ENCODE data around the gene PRELID2. TPM values are rescaled to one million over a fixed set of nuclear protein-coding genes. Genes with fewer than 3 reads are reported as not detected.
"Not testable (repeated sequence)": the region's sequence is repeated elsewhere in the genome, so short reads cannot be mapped to it uniquely, and the experiment has no call there.

The PRELID2 gene
- total RNA-seq, 1 experiment from 2014 or later = 11.0 TPM

GRCh38 chr5:145798503-145798902 is 36.6 kb downstream of the PRELID2 start:
- DNase-seq (ENCODE audit: low read depth) = not testable (repeated sequence)

- DNase-seq (ENCODE audit: low read depth) = peak; percentile 48
These were observed 37.8 kb downstream of the PRELID2 start for GRCh38 chr5:145797336-145797735.

GRCh38 chr5:145796318-145796717 is 38.8 kb downstream of the PRELID2 start:
- DNase-seq (ENCODE audit: low read depth) = no peak

GRCh38 chr5:145793574-145793973 is 41.6 kb downstream of the PRELID2 start:
- no peak for DNase-seq (ENCODE audit: low read depth)

GRCh38 chr5:145792840-145793239 is 42.3 kb downstream of the PRELID2 start:
- DNase-seq (ENCODE audit: low read depth) = no peak

- no peak for DNase-seq (ENCODE audit: low read depth)
These were observed 43.3 kb downstream of the PRELID2 start for GRCh38 chr5:145791866-145792265.

- DNase-seq (ENCODE audit: low read depth) = no peak
These were observed 47.1 kb downstream of the PRELID2 start for GRCh38 chr5:145787996-145788395.

GRCh38 chr5:145787507-145787906 is 47.6 kb downstream of the PRELID2 start:
- DNase-seq (ENCODE audit: low read depth) = no peak

GRCh38 chr5:145787001-145787400 is 48.1 kb downstream of the PRELID2 start:
- DNase-seq (ENCODE audit: low read depth) = peak; percentile 13

- peak; percentile 53 for DNase-seq (ENCODE audit: low read depth)
These were observed 54.2 kb downstream of the PRELID2 start for GRCh38 chr5:145780982-145781381.

GRCh38 chr5:145778144-145778900 is 56.8 kb downstream of the PRELID2 start:
- DNase-seq (ENCODE audit: low read depth) = peak; percentile 69

GRCh38 chr5:145777445-145778063 is 57.6 kb downstream of the PRELID2 start:
- DNase-seq (ENCODE audit: low read depth) = peak; percentile 2

- peak; percentile 52 for DNase-seq (ENCODE audit: low read depth)
These were observed 58.3 kb downstream of the PRELID2 start for GRCh38 chr5:145776886-145777285.

- peak; percentile 95 for DNase-seq (ENCODE audit: low read depth)
These were observed 59.2 kb downstream of the PRELID2 start for GRCh38 chr5:145775893-145776444.

GRCh38 chr5:145775411-145775810 is 59.7 kb downstream of the PRELID2 start:
- peak; percentile 19 for DNase-seq (ENCODE audit: low read depth)

- DNase-seq (ENCODE audit: low read depth) = no peak
These were observed 60.7 kb downstream of the PRELID2 start for GRCh38 chr5:145774442-145774841.

- DNase-seq (ENCODE audit: low read depth) = no peak
These were observed 62.7 kb downstream of the PRELID2 start for GRCh38 chr5:145772466-145772865.

- no peak for DNase-seq (ENCODE audit: low read depth)
These were observed 66.3 kb downstream of the PRELID2 start for GRCh38 chr5:145768863-145769262.

- peak; percentile 21 for DNase-seq (ENCODE audit: low read depth)
These were observed 70.8 kb downstream of the PRELID2 start for GRCh38 chr5:145764325-145764724.

- DNase-seq (ENCODE audit: low read depth) = no peak
These were observed 72.3 kb downstream of the PRELID2 start for GRCh38 chr5:145762833-145763232.

- no peak for DNase-seq (ENCODE audit: low read depth)
These were observed 73.9 kb downstream of the PRELID2 start for GRCh38 chr5:145761254-145761653.

GRCh38 chr5:145760660-145761059 is 74.5 kb downstream of the PRELID2 start:
- DNase-seq (ENCODE audit: low read depth) = no peak

GRCh38 chr5:145752947-145753346 is 82.2 kb downstream of the PRELID2 start:
- peak; percentile 83 for DNase-seq (ENCODE audit: low read depth)
